SK-N-SH (cell line): Measurements from ENCODE around the gene KCNN1.
A peak's percentile ranks its signal among the peaks of the same experiment; 100 is the strongest.

Experiments
- CTCF ChIP-seq: fragments of 200-600 bp; sonication (generic); IDR thresholded peaks from 2 replicates; pipeline ENCODE4 v1.6.1; 2017; ENCODE audit warnings: antibody characterized with exemption, mild to moderate bottlenecking, moderate library complexity
- MAX ChIP-seq: IDR thresholded peaks from 2 replicates; pipeline ENCODE4 v1.4.0; 2012; ENCODE audit warnings: low read depth
- NRF1 ChIP-seq: IDR thresholded peaks from 2 replicates; pipeline ENCODE4 v1.6.1; 2012; ENCODE audit warnings: low read depth, mild to moderate bottlenecking, low read length

DNA sequence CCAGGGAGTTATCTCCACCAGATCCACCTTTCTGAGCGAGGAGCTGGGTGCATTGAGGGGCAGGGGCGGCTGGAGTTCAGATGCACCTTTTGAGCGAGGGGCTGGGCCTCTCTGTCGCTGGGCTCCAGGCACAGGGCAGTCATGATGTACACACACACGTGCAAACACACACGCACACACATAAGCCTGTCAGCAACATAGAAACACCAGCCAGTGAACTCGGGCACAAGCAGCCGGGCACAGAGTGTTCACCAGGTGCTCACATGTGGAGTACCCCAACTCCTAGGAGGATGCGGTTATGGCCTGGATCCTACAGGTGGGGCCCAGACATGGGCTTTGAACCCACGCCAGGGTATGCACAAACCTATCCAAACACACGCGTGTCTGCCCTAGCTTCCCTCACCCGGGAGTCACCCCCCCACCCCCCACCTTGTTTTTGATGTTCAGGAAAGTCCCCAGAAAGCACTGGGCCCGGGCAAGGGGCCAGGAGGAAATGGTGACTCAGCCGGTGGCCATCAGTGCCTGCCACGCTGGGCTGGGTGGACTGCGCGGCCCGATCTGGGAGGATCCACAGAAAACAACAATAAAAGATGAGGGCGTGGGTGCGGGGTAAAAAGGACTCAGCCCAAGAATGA lies 54.3 kb downstream of the KCNN1 start:
- TF ChIP-seq MAX (peak; percentile 59), NRF1 (no peak), CTCF (no peak)
